GM21825 (cell line): ENCODE measurements around the gene L3MBTL4.
"Not testable (repeated sequence)": the region's sequence is repeated elsewhere in the genome, so short reads cannot be mapped to it uniquely, and the experiment has no call there.

Experiments used
- ATAC-seq: cut with Tn5 transposase; IDR thresholded peaks from one replicate; pipeline ENCODE4 v1.9.1; 2021; ENCODE audit warnings: mild to moderate bottlenecking, moderate library complexity; ENCODE audit not compliant: unreplicated experiment

Gene L3MBTL4

DNA sequence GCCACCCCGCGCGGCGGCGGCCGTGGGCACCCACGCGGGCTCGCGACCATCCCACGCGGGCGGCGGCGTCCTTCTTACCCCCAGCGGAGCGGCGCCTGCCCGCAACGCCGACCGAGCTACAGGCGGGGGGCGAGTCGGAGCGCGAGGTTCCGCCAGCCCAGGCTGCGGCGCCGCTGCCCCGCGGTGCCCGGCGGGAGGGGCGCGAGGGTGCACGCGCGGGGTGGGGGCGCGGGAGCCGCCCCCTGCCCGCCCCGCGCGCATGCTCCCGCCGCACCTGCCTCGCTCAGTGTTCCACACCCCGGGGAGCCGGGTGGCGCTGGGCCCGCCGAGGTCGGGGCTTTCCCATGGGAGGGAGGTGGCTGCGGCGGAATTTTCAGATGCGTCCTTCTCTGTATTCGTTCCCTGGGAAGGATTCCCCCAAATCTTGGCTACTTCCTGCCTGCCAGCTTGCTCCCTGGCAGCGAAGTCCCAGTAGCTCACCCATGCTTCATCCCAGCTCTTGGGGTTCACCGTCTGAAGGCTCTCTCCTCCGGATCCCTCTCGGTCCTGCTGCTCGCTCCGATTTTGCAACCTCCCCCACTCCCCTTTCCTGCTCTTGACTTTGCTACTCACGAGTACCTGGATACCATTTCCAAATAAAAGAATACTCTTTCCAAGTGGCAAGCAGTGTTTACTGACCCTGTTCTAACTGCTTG, at the start of gene L3MBTL4:
L3MBTL4 (minus strand) TSS at position 189 of the 695 bp plus-strand sequence. CDS start 103,286 bp downstream, outside the sequence.
- ATAC-seq, result peak; percentile 50

- no peak for ATAC-seq
Observed at GRCh38 chr18:6452194-6452593, 37.5 kb upstream of the L3MBTL4 start.

GRCh38 chr18:6449213-6449612, 34.5 kb upstream of the L3MBTL4 start:
- ATAC-seq, result peak; percentile 69

DNA sequence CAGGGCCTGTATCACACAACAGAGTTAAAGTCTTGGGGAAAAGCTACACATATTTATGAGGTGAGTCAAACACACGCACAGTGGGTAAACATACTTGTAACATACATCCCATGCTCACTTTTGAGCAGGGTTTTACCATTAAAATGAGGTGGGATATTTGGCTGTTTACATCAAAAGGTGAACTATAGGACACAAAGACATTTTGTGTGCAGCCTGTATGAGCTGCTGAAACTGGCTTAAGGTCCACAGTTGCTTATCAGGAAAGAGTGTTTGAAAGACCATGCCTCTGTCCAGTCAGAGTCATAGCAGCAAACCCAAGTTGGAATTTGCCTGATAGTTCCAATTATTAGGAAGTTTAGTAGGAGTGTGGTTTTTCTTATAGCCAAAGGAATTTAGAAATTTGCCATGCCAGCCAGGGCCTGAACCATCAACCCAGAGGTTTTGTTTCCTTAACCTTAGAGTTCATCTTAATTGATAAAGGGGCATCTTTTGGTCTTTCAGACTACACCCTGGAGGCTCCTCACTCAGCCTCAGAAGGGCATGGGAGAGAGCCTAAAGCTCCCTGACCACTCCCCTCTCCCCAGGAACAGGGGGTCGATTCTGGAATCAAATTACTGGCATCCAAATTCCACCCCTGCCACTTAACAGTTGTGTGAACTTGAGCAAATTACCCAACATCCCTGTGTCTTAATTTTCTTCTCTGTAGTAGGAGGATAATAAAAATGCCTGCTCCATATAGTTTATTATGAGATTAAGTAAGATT, 29.9 kb upstream of the L3MBTL4 start:
- no peak for ATAC-seq

- no peak for ATAC-seq
Observed at GRCh38 chr18:6441200-6441599, 26.5 kb upstream of the L3MBTL4 start.

DNA sequence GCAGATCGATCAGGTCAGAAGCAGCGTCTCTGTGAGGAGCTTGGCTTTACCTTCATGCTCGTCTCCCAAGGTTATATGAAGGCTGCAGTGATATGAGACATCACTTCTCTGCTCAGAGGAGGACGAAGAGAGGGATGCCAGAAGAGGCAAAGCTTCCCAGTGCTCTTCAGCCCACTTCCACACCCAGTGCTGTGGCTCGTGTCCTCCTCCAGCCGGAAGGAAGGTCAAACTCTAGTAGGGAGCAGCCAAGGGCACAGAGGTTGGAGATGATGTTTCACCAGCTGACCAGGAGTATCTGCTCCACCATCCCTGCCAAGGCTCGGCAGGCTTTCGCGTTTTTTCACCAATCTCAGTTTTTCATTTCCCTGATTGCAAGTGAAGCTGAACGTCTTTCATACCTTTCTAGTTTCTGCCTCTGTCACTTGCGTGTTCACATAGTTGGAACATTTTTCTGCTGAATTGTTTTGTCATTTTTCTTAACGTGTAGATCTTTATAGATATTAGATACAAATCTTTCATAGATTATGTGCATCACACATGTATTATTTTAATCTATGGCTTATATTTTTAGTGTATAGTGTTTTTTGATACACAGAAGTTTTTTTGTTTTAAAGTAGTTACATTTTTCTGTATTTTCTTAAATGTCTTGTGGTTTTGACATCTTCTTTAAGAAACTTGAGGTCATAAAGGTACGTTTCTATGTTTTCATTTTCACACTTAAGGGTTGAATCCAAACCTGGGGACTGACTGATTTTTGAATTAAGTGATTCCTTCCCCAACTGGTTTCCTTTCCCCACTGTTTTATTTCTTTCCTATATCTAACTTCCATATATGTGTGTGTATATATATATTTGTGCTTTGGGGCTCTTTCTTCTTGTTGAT, 23.5 kb upstream of the L3MBTL4 start:
- no peak for ATAC-seq

DNA sequence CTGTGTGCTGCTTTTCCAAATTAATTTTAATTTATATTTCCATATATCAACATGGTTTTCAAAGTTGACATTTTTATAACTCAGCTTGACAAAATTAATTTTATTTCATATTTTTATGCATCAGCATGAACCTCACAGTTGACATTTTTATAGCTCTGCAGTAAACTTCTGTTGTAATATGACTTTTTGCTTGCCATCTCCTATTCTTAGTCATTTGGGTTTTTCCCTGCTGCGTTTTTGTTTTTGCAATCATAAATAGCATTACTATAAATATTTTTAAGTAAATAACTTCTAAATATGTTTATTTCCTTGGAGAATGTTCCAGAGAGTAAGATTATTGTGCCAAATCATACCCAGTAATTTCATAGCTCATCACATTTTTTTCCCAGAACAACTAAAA, 21.0 kb upstream of the L3MBTL4 start:
- no peak for ATAC-seq

GRCh38 chr18:6434987-6435709, 20.4 kb upstream of the L3MBTL4 start:
- no peak for ATAC-seq

DNA sequence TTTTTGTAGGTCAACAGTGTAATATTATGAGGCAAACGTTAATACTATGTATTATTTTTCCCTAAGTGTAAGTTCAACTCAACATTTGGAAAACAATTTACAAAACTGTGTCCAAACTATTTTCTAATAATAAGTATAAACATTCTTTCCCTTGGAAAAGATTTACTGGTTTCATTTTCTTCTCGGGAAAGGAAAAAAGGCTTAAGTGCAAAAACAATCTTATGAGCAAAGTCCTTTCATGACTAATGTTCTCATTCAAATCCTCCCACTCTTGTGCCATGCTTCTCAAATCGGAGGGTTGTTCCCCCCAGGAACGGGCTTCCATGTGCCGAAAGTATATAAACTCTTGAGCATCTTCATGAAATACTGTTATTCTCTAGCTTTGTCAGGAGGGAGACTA, 19.8 kb upstream of the L3MBTL4 start:
- no peak for ATAC-seq

GRCh38 chr18:6431659-6432318, 17.1 kb upstream of the L3MBTL4 start:
- no peak for ATAC-seq

GRCh38 chr18:6428851-6429395, 14.2 kb upstream of the L3MBTL4 start:
- no peak for ATAC-seq

DNA sequence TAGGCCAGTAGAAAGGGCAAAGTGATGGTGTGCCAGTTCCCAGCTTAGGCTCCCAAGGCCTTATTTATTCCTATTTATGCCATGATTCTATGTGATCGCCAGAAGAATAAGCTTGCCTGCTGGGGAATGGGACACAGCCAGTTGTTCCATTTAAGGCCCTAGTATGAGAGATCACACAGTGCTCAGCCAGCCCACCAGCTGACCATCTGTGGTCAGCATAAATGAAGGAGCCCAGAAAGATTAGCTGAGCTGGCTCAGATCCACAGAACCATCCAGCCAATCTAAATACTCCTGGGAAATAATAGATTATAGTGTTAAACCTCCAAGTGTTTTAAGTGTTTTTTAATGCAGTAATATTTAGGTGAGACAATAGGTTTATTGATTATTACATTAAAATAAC, 12.6 kb upstream of the L3MBTL4 start:
- ATAC-seq, result no peak

- no peak for ATAC-seq
Observed at GRCh38 chr18:6423289-6423688, 8.6 kb upstream of the L3MBTL4 start.

- ATAC-seq, result peak; percentile 81
Observed at GRCh38 chr18:6414118-6414722, 491 bp downstream of the L3MBTL4 start.

DNA sequence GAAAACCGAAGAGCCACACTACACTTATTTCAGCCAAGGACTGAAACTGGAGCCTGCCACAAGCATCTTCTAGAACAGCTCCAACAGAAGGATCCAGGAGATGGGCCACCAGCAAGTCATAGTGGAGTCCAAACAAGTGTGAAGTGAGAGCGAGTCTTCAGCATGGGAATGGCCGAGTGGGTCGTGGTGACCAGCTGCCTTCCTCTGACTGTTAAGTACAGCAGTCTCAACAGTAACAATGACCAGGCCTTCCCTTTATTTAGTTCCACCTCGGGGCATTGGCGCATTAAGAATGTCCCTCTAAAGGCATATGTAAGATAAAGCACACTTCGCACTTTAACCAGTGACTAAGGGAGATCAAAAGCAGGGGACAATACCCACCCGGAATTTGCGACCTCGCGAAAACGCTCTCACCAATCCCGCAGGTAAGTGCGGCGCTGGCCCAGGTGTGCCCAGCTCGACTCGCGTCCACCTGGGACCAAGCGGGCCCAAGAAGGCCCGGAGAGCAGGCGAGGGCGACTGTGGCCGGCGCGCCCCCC, 1.1 kb downstream of the L3MBTL4 start:
- ATAC-seq, result no peak

GRCh38 chr18:6412933-6413472, 1.7 kb downstream of the L3MBTL4 start:
- no peak for ATAC-seq

- ATAC-seq, result no peak
Observed at GRCh38 chr18:6411382-6411781, 3.3 kb downstream of the L3MBTL4 start.

- ATAC-seq, result no peak
Observed at GRCh38 chr18:6409933-6410332, 4.8 kb downstream of the L3MBTL4 start.

GRCh38 chr18:6408543-6408942, 6.2 kb downstream of the L3MBTL4 start:
- ATAC-seq, result not testable (repeated sequence)
